Measurements from ENCODE around the gene CELA2B.

- TF ChIP-seq JUND (IDR thresholded peaks at IDR 0.05; ENCODE audit: low read depth, low read length) (no peak), ZNF622 (IDR thresholded peaks at IDR 0.05) (no peak), PBX3 (IDR thresholded peaks at IDR 0.05; ENCODE audit: insufficient replicate concordance, low read depth, low read length) (no peak), CEBPB (IDR thresholded peaks at IDR 0.05; ENCODE audit: borderline replicate concordance in 1 of 2, low read depth in 2 of 2, low read length in 2 of 2) (no peak), CTCF (IDR thresholded peaks at IDR 0.05 in 2 of 3, conservative IDR thresholded peaks at IDR 0.05 in 1 of 3; ENCODE audit: control insufficient read depth in 2 of 3, extremely low read depth in 1 of 3, insufficient read depth in 1 of 3, low read depth in 3 of 3, low read length in 3 of 3) (no peak), ZBTB11 (CRISPR knock-in tag; IDR thresholded peaks at IDR 0.05) (no peak), IRF3 (IDR thresholded peaks at IDR 0.05) (no peak), KDM1A (IDR thresholded peaks at IDR 0.05; ENCODE audit: borderline replicate concordance) (no peak), USF2 (IDR thresholded peaks at IDR 0.05; ENCODE audit: borderline replicate concordance, low read depth, low read length) (no peak), CHD2 (IDR thresholded peaks at IDR 0.05; ENCODE audit: borderline replicate concordance, low read depth, low read length) (no peak)
Observed at GRCh38 chr1:15508700-15509487, 33.0 kb downstream of the CELA2B start.

Measured in GM12878 (cell line).